NCI-H2081 treated with DMSO at 0.1 percent for 48 hours (cell line): ENCODE measurements around the gene RMND1.
"Not testable (repeated sequence)": the region's sequence is repeated elsewhere in the genome, so short reads cannot be mapped to it uniquely, and the experiment has no call there.

Experiments
- DNase-seq: peaks from one replicate; lab custom pipeline; 2025; lab: John Stamatoyannopoulos, UW

RMND1 gene

DNA sequence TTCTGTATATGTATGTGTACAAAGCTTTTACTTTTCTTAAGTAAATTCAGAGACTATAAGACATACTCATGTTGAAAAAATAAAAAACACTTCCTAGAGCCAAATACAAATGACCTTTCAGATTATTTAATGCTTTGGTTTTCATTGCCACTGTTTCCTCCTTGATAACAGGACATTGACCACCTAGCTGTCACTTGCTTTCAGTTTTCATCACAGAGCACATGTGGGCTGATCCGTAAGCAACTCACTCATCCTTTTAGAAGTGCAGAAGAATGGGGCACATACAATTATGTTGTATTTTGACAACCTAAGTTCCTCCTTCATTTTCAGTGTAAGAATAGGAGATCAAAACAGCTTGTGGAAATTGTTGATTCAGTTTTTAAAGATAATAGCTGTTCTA is 66.7 kb downstream of the RMND1 start:
- no peak for DNase-seq

DNA sequence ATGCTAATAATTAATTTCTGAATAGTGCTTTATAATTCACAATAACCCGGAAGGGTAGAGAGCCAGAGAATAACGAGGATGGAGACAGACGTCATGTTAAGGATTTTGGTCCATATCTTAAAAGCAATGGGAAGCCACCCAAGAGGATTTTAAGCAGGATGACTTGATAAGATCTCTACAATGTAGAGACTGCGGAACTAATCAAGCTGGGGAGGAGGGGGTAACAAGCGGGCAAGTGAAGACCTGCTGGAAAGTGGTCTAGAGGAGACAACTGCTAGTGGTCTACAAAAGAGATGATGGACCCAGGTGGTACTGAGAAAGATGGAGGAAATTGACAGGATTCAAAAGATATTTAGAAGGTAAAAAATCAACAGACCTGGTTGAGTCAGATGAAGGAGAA is 67.8 kb downstream of the RMND1 start:
- DNase-seq = no peak

DNA sequence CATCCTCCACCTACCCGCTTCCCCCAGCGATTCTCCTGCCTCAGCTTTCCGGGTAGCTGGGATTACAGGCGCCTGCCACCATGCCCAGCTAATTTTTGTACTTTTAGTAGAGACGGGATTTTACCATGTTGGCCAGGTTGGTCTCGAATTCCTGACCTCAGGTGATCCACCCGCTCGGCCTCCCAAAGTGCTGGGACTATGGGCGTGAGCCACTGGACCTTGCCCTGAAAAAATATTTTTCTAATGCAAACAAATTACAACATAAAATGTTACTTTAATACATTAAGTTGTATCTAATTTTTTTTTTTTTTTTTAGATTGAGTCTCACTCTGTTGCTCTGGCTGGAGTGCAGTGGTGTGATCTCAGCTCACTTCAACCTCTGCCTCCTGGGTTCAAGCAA is 69.3 kb downstream of the RMND1 start:
- DNase-seq = not testable (repeated sequence)

DNA sequence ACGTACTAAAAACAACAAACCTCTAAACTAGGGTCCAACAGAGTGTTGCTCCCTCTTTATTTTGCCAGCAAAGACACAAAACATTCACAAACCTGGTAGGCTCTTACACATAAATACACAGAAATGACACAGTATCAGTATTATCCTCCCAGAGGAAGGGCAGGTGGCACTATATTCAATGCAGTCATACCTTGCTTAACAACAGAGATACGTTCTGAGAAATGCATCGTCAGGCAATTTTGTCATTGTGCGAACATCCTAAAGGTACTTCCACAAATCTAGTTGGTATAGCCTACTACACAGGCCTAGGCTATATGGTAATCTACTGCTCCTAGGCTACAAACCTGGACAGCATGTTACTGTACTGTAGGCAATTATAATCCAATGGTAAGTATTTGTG is 70.2 kb downstream of the RMND1 start:
- DNase-seq = no peak

DNA sequence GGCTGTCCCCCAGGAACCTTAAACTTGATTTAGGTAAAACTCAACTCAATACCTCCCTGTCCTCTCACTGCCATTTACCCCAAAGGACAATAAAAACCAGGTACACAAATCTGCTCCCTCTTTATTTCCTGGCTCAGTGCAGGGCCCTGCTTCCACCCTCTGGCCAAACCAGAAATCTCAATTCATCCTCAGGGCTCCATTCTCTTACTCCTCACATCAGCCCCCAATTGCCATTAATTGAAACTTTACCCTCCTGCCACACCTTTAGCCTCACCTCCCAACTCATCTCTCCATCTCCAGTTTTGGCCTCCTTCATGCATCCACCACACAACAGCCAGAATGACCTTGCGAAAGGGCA is 71.1 kb downstream of the RMND1 start:
- no peak for DNase-seq

DNA sequence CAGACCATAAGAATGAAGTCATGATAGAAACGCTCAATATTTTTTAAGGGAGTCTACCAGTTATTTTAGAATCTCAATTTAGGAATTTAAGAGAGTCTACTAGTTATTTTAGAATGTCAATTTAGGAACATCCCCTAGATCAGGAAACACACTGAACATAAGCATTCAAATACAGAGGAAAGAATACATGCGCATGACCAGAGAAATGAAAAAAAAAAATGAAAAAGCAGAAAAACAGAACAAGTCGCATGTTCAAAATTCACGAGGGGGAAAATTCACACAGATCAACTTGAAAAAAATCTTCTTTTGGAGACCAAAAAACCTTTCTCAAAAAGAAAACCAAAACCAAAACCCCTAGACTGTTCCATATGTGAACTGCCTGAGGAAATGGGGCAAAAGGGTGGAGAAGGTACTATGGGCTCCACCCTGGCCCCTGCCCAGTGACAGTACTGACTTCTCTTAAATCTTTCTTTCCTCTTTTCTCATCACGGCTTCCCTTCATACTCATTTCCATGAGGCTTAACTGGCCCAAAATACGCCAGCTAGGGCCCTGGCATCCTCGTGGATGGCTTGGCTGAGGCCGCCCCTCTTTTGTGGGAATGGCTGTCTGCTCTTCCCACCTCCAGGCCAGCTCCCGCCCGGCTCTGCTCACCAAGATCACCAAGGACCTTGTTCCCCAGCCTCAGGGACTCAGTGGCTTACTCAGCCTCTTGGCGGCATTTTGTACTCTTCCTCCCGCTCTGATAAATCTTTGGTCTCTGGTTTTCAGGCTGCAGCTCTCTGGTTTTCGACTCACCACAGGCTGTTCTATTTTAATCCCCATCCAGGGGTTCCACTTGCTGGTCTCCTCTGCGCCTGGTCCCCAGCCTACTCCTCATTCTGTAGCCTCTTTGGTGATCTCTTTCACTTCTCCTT is 71.7 kb downstream of the RMND1 start:
- no peak for DNase-seq

DNA sequence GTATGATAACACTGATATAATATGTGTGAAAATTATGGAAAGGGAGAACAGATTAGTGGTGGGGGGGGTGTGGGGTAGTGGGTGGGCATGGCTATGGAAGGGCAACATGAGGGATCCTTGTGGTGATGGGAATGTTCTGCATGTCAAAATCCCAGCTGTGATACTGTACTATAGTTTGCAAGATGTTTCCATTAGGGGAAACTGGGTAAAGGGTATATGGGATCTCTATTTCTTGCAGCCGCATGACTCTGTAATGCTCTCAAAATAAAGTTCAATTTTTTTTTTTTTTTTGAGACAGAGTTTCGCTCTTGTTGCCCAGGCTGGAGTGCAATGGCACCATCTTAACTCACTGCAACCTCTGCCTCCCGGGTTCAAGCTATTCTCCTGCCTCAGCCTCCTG is 74.8 kb downstream of the RMND1 start:
- DNase-seq = no peak

DNA sequence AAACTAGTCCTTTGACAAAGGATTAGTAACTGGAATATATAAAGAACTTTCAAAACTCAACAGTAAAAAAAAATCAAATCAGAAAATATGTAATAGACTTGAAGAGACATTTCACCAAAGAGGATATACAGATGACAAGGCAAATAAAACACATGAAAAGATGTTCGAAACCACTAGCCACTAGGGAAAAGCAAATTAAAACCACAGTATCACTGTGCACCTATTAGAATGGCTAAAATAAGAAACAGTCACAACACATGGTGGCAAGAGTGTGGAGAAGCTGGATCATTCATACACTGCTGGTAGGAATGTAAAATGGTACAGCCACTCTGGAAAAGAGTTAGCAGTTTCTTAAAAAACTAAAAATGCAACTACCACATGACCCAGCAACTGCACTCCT is 75.5 kb downstream of the RMND1 start:
- no peak for DNase-seq

DNA sequence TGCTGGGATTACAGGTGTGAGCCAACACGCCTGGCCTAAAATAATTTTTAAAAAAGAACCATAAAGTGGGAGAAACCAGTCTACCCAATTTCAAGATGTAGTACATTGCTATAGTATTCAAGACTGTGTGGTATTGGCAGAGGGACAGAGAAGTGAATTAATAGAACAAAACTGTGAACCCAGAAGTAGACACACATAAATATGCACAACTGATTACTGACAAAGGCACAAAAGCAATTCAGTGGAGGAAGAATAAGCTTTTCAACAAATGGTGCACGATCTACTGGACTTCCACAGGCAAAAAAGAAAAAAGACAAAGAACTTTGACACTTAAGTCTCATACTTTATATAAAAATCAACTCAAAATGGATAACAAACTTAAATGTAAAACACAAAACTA is 76.1 kb downstream of the RMND1 start:
- DNase-seq = no peak

DNA sequence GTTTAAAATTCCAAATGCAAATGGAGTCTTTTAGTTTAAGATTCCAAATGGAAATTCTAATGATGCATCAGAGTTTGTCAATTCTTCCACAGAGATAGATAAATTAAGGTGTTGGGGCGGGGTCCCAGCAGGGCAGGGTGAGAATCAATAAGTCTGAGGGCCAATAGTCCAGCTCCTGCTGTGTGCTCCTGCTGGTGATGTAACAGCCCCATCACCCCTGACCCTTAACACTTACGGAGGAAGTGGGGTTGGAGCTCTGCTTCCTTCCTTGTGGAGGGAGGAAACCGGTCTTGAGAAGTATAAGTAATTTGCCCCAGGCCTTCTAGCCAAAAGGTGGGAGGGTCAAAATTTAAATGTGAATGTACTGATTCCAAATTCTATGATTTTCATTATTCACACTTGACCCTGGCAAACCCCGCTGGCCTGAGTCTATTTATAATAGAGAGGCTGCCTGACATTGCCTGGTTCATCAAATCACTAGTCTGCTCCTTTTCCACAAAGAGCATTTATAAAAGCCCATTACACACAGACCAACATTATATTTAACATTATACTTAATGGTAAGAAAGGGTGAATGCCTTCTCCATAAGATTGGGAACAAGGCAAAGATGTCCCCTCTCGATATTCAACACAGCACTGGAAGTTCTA is 77.8 kb downstream of the RMND1 start:
- DNase-seq = no peak

DNA sequence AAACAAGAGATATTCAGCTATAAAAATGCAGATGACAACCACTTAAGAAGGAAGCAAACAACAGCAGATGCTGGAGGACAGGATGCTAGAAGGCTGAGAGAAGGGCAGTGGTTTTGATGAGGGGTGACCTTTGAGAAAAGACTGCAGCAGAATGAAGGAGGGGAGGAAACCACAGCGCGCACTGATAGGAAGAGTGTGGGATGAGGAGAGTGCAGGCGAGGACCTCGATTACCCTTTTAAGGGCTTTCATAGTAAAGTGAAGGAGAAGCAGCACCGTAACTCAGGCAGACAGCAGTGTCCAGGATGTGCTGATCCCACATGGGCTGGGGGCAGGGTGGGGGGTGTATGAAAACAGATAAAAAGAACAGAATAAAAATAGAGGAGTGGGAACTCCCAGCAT is 79.8 kb downstream of the RMND1 start:
- DNase-seq = no peak

DNA sequence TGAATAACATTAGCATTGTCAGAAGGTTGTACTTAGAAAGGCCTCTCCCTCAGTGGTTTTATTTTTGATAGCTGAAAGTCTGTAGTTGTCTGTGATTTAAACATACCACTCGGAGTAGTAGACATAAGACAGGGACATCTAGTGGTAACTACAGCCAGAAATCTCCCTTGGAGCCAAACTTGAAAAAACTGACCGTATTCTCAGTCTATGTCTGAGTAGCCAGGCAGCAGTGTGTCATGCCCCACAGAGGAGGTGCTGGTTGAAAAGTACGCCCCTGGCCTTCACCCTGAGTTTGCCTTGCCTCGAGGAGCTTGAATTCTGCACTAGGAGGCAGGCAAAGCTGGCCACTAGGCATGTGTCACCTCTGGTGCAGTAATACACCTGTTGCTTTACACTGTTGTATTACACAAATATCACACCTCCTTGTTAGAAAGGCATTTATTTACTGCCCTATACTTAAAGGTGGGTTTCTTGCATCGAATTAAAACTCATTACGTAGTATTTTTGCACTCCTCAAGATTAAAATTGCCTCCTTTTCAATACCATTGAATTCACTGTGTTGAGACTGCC is 81.3 kb downstream of the RMND1 start:
- DNase-seq = no peak

DNA sequence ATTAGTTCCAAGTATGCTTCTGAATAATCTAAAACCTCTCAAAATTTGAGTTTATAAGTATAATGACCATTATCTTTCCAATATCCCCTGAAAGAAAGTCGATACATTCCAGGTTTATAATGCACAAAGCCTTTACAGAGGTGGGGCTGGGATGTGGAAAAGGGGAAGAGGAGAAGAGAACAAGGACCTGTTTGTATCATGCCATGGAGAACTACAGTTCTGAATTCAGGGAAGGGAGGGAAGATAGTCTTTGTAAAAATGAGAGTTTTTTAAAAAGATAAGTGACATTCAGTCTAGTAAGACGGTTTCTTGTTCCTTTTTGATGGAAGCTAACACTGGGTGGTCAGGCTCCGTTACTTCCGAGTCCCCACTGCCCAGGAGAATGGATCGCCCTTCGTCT is 86.7 kb downstream of the RMND1 start:
- no peak for DNase-seq

DNA sequence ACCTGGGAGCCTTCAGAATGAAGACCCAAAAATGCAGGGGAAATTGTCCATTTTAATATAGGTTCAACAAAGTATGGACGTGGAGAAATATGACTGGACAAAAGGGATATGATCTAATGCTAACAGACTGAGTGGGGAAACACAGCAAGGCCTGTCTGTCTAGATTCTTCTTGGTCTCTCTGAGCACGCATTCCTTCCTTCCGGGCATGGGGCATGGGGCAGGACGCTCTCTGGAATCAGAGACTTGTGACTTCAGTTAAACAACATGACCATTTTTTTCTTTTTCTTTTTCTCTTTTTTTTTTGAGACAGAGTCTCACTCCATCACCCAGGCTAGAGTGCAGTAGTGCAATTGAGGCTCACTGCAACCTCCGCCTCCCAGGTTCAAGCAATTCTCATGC is 92.4 kb downstream of the RMND1 start:
- DNase-seq = no peak

DNA sequence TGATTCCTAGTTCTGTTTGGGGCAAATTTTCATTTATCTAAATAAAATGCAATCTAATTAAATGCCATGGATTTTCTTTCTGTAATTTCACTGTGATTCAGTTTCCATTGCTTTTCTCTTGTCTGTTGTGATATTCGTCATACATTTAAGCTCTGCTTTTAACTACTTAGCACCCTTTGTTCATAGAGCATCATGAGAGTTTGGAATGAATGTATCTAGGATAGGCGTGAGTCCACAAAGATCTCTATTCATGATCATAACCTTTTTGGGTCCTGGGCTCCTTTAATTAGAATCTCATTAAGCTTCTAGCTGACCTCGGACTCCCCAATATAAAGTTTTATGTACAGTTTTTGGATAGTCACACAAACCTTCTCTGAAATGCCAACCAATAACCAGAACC is 93.5 kb downstream of the RMND1 start:
- no peak for DNase-seq

DNA sequence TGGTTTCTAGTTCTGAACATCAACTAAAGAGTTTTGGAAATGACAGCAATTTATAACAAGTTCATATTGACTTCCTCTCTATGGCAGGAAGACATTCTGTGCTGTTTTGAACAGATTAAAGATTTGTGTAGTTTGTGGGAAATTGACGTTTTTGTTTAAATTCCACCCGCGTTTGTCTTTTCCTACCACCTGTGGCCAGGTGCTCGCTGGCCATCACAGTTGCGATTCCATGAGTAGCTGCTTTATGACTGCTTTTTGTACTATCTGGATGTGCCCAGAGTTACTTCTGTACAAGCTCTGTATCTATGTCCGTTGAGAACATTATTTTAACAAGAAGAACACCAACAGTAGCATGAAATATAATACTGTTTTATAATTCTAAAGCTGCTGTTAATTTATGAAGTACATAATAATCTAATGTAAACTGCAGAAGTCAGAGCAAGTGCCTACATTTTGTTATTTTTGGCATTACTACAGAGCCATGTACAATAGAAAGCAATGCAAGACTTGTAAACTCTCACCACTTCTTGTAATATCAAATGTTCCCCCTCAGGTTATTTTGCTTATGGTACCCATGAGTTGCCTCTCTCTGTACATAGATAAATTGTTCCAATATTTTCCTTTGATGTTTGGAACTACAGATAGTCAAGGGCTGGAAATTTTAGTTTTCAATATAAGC is 94.0 kb downstream of the RMND1 start:
- no peak for DNase-seq

DNA sequence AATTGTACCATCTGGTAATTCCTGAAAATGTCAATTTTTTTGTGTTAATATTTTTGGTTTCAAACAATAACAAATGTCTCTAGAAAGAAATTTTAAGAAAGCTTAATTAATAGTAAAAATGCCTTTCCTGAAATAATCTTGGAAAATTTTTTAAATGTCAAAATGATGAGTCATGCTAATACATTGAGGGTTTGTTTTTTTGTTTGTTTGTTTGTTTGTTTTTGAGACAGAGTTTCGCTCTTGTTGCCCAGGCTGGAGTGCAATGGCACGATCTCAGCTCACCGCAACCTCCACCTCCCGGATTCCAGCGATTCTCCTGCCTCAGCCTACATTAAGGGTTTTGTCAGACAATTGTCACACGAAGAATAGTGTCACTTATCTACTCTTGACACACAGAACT is 94.9 kb downstream of the RMND1 start:
- DNase-seq = not testable (repeated sequence)
